HepG2 (cell line): ENCODE measurements around the gene TGFB2. TPM values are rescaled to one million over a fixed set of nuclear protein-coding genes. Genes with fewer than 3 reads are reported as not detected.

Experiments
- ATAC-seq: fragments of 200-7000 bp; cut with Tn5 transposase; 3 replicates; pipeline ENCODE4 v1.9.1; 2020; ENCODE audit warnings: mild to moderate bottlenecking, moderate library complexity
- BruUV-seq: library from RNA; stranded (reverse); fragments of 400-500 nt; replicated peaks from 2 replicates; lab custom pipeline; 2021; lab: Mats Ljungman, UMichigan
- CTCF ChIA-PET: fragments of 300-600 bp; formaldehyde crosslinking; extraction: SDS; loops from one replicate; lab custom pipeline; 2021; ENCODE audit warnings: low total read pairs, inconsistent platforms, low intra/inter-chr PET ratio; lab: Yijun Ruan, JAX
- POLR2A ChIA-PET: fragments of 350-600 bp; sonication (Branson Sonifier 250); formaldehyde crosslinking; loops from one replicate; lab custom pipeline; 2020; ENCODE audit warnings: antibody characterized with exemption, inconsistent platforms; lab: Yijun Ruan, JAX
- DNase-seq: peaks from one replicate; pipeline ENCODE4 v3.0.0-alpha.2; 2015; ENCODE audit warnings: low spot score
- FAIRE-seq: peaks from 3 replicates; lab custom pipeline; 2011; peaks lifted over from hg19 to GRCh38; lab: Jason Lieb, UNC
- H2AFZ ChIP-seq: one replicate; pipeline ENCODE4 v1.6.1; 2011; ENCODE audit warnings: low read length, inconsistent platforms
- H3K27ac ChIP-seq: fragments of 300-600 bp; 3 replicates; pipeline ENCODE4 v1.8.0; 2011; ENCODE audit warnings: mixed run types, mild to moderate bottlenecking, mixed read lengths, low read length, inconsistent platforms; ENCODE audit not compliant: insufficient read depth; ENCODE audit errors: extremely low read length
- H3K27me3 ChIP-seq, 2 experiments: fragments of 200-600 bp in 1 of 2; 2 replicates in 1 of 2; 3 replicates in 1 of 2; pipeline versions ENCODE4 v1.6.0 to v1.8.0; 2011; ENCODE audit warnings: low read length in 2 of 2, mild to moderate bottlenecking in 2 of 2, moderate library complexity in 2 of 2, inconsistent platforms in 1 of 2; ENCODE audit not compliant: insufficient read depth in 2 of 2, control insufficient read depth in 1 of 2
- H3K36me3 ChIP-seq, 2 experiments: fragments of 200-600 bp in 1 of 2; replicated peaks in 1 of 2; 2 replicates in 1 of 2; 3 replicates in 1 of 2; pipeline versions ENCODE4 v1.5.1 to v1.8.0; 2011; ENCODE audit warnings: low read length in 2 of 2, inconsistent platforms in 1 of 2; ENCODE audit not compliant: insufficient read depth in 2 of 2, control insufficient read depth in 1 of 2
- H3K4me1 ChIP-seq: 2 replicates; pipeline ENCODE4 v1.5.1; 2012; ENCODE audit warnings: low read length, inconsistent platforms; ENCODE audit not compliant: insufficient read depth
- H3K4me2 ChIP-seq: 2 replicates; pipeline ENCODE4 v1.6.0; 2011; ENCODE audit warnings: low read depth, low read length, inconsistent platforms
- H3K4me3 ChIP-seq, 3 experiments: fragments of 200-600 bp in 1 of 3; sonication (generic), shearing (Covaris generic) in 1 of 3; replicated peaks in 1 of 3; 2 replicates each; pipeline ENCODE4 v1.5.1; 2011 to 2016; ENCODE audit warnings: low read length in 3 of 3, inconsistent platforms in 2 of 3, low read depth in 2 of 3, mild to moderate bottlenecking in 2 of 3, control low read depth in 1 of 3, mixed read lengths in 1 of 3; ENCODE audit not compliant: insufficient read depth in 1 of 3
- H3K79me2 ChIP-seq: one replicate; pipeline ENCODE4 v1.6.1; 2011; ENCODE audit warnings: low read length, inconsistent platforms; ENCODE audit not compliant: insufficient read depth
- H3K9ac ChIP-seq: 2 replicates; pipeline ENCODE4 v1.6.0; 2011; ENCODE audit warnings: mild to moderate bottlenecking, low read depth, low read length, inconsistent platforms; ENCODE audit not compliant: insufficient read depth
- H3K9me3 ChIP-seq: 2 replicates; pipeline ENCODE4 v1.5.1; 2012; ENCODE audit warnings: mild to moderate bottlenecking, low read length
- H4K20me1 ChIP-seq: 2 replicates; pipeline ENCODE4 v1.6.0; 2011; ENCODE audit warnings: inconsistent platforms, mild to moderate bottlenecking, low read length, moderate library complexity; ENCODE audit not compliant: insufficient read depth
- BHLHE40 ChIP-seq: IDR thresholded peaks from 2 replicates; pipeline ENCODE4 v1.6.1; 2011; ENCODE audit warnings: low read length, improper control_type of control experiment
- CCAR2 ChIP-seq: fragments of 200-400 bp; formaldehyde crosslinking; optimal IDR thresholded peaks from 2 replicates; pipeline ENCODE3; 2018; ENCODE audit warnings: low read depth, mild to moderate bottlenecking, low read length, moderate library complexity
- CHD2 ChIP-seq: IDR thresholded peaks from 2 replicates; pipeline ENCODE4 v1.6.1; 2011; ENCODE audit warnings: low read depth, low read length, improper control_type of control experiment
- ELF4 ChIP-seq: sonication (generic); formaldehyde crosslinking; IDR thresholded peaks from 2 replicates; pipeline ENCODE4 v1.5.0; 2020; ENCODE audit warnings: missing genetic modification reagents, mild to moderate bottlenecking, moderate library complexity, borderline replicate concordance
- HMG20A ChIP-seq: IDR thresholded peaks from 2 replicates; pipeline ENCODE4 v1.6.1; 2016; ENCODE audit warnings: borderline replicate concordance
- SALL1 ChIP-seq: sonication (generic); formaldehyde crosslinking; IDR thresholded peaks from 2 replicates; pipeline ENCODE4 v1.8.0; 2022; ENCODE audit warnings: mild to moderate bottlenecking, missing genetic modification reagents
- SOX6 ChIP-seq, 2 experiments: fragments of 450-650 bp in 1 of 2; sonication (generic) in 1 of 2; formaldehyde crosslinking in 1 of 2; IDR thresholded peaks; 2 replicates each; pipeline versions ENCODE4 v1.4.0 to v1.6.1; 2017 to 2020; ENCODE audit warnings: antibody characterized with exemption in 1 of 2, mild to moderate bottlenecking in 1 of 2, missing genetic modification reagents in 1 of 2
- TFAP4 ChIP-seq: sonication (generic); IDR thresholded peaks from 2 replicates; pipeline ENCODE4 v1.6.1; 2016; ENCODE audit warnings: low read depth, borderline replicate concordance
- ZBTB21 ChIP-seq: sonication (generic); formaldehyde crosslinking; IDR thresholded peaks from 2 replicates; pipeline ENCODE4 v1.4.0; 2020; ENCODE audit warnings: missing genetic modification reagents
- ZBTB26 ChIP-seq: IDR thresholded peaks from 2 replicates; pipeline ENCODE4 v1.6.1; 2016; ENCODE audit warnings: missing compliant biosample characterization, missing genetic modification reagents, borderline replicate concordance
- ZBTB49 ChIP-seq: sonication (generic); formaldehyde crosslinking; IDR thresholded peaks from 2 replicates; pipeline ENCODE4 v1.4.0; 2020; ENCODE audit warnings: missing genetic modification reagents, borderline replicate concordance
- ZFP90 ChIP-seq: sonication (generic); formaldehyde crosslinking; IDR thresholded peaks from 2 replicates; pipeline ENCODE4 v1.8.0; 2022; ENCODE audit warnings: missing genetic modification reagents, mild to moderate bottlenecking, inconsistent platforms, borderline replicate concordance
- ZNF331 ChIP-seq: sonication (generic); formaldehyde crosslinking; IDR thresholded peaks from 2 replicates; pipeline ENCODE4 v1.4.0; 2020; ENCODE audit warnings: missing genetic modification reagents
- WGBS: methylation state at CpG from one replicate; pipeline ENCODE4 v1.1.6; 2017; ENCODE audit warnings: low lambda C conversion rate; 5-methylcytosine and 5-hydroxymethylcytosine counted together
- in situ Hi-C: cut with HindIII; loops from 2 replicates; pipeline ENCODE4 v1.10.0; 2017; ENCODE audit warnings: low pct_unique_long_range_greater_than_20kb; ENCODE audit not compliant: extremely low pct_ligation_motif_present
- intact Hi-C: fragments of 100-400 bp; cut with micrococcal nuclease; formaldehyde crosslinking; loops from one replicate; pipeline ENCODE4 v1.10.0; 2022; ENCODE audit not compliant: unreplicated experiment
- polyA plus RNA-seq, 8 experiments: library from polyadenylated mRNA; depleted of rRNA in 3 of 8; stranded (reverse) in 7 of 8; unstranded in 1 of 8; fragments of >200 nt; fragmentation: Illumina TruSeq in 4 of 8; extraction: Trizol in 4 of 8; gene quantifications; 2 replicates each; pipeline versions ENCODE4 v1.2.1 to v1.2.3, GENCODE V29; 2011 to 2016; ENCODE audit warnings: low read depth in 4 of 8, missing spikeins in 1 of 8, mixed read lengths in 1 of 8; ENCODE audit not compliant: insufficient read depth in 1 of 8
- total RNA-seq, 5 experiments: library from RNA; depleted of rRNA; stranded (reverse); fragments of >200 nt; fragmentation: Illumina TruSeq; extraction: Trizol; gene quantifications; 2 replicates each; pipeline ENCODE4 v1.2.3, GENCODE V29; 2016; ENCODE audit warnings: low read depth in 1 of 5
- TF ChIP-seq, protein P1 (sequence below): sonication (generic); formaldehyde crosslinking; IDR thresholded peaks from 2 replicates; pipeline ENCODE4 v1.4.0; 2020; ENCODE audit warnings: low read depth, mild to moderate bottlenecking, missing genetic modification reagents
- TF ChIP-seq, protein P2 (sequence below): sonication (generic); formaldehyde crosslinking; IDR thresholded peaks from 2 replicates; pipeline ENCODE4 v1.4.0; 2020; ENCODE audit warnings: missing genetic modification reagents, mild to moderate bottlenecking, borderline replicate concordance
- TF ChIP-seq, protein P3 (sequence below): sonication (generic); formaldehyde crosslinking; conservative IDR thresholded peaks from 2 replicates; pipeline ENCODE4 v1.8.0; 2022; ENCODE audit warnings: low read depth, missing genetic modification reagents

The TGFB2 gene
- total and polyA plus RNA-seq, 2 of the 13 experiments (the other 11 are each of a cell fraction or from before 2014, with no cell fraction given), result 0.07 TPM; not detected in 1

GRCh38 chr1:218461351-218461750 lies 116.2 kb downstream of the TGFB2 start (continued):
- TF ChIP-seq ELF4 (CRISPR knock-in tag) (no peak), SALL1 (no peak), SOX6 (IDR thresholded peaks at IDR 0.05) (no peak), SOX6 (CRISPR knock-in tag; IDR thresholded peaks at IDR 0.05) (no peak), CCAR2 (no peak), ZFP90 (CRISPR knock-in tag) (no peak), ZBTB21 (no peak)
- TF ChIP-seq, protein P1, sequence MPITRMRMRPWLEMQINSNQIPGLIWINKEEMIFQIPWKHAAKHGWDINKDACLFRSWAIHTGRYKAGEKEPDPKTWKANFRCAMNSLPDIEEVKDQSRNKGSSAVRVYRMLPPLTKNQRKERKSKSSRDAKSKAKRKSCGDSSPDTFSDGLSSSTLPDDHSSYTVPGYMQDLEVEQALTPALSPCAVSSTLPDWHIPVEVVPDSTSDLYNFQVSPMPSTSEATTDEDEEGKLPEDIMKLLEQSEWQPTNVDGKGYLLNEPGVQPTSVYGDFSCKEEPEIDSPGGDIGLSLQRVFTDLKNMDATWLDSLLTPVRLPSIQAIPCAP (CRISPR knock-in tag), result no peak

DNA sequence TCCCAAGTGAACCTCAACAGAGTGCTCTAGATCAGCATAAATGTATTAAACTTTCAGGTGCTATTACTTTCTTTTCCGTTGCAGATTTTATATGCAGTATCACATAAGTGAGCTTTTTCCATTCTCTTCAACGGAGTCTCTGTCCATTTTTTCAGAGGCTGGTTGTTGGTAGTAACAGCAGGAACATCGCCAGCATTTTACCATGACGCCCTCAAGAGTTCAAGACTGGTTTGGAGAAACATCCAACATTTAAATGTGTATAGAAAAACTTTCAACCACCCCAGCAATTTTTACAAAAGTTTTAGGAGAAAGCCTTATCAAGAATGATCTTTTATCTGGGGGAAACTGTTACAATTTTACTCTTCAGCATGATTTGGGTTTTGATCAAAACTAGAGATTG lies 117.0 kb downstream of the TGFB2 start:
- in situ Hi-C loops, result no loop called here
- ATAC-seq, result no peak
- FAIRE-seq, result no peak
- TF ChIP-seq ZBTB49 (CRISPR knock-in tag) (no peak), TFAP4 (no peak), HMG20A (no peak), CHD2 (no peak), ZNF331 (CRISPR knock-in tag) (no peak), ZBTB26 (CRISPR knock-in tag) (no peak), BHLHE40 (no peak)
- TF ChIP-seq, protein P2, sequence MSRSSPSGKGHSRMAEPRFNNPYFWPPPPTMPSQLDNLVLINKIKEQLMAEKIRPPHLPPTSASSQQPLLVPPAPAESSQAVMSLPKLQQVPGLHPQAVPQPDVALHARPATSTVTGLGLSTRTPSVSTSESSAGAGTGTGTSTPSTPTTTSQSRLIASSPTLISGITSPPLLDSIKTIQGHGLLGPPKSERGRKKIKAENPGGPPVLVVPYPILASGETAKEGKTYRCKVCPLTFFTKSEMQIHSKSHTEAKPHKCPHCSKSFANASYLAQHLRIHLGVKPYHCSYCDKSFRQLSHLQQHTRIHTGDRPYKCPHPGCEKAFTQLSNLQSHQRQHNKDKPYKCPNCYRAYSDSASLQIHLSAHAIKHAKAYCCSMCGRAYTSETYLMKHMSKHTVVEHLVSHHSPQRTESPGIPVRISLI (CRISPR knock-in tag), result no peak
- TF ChIP-seq, protein P3, sequence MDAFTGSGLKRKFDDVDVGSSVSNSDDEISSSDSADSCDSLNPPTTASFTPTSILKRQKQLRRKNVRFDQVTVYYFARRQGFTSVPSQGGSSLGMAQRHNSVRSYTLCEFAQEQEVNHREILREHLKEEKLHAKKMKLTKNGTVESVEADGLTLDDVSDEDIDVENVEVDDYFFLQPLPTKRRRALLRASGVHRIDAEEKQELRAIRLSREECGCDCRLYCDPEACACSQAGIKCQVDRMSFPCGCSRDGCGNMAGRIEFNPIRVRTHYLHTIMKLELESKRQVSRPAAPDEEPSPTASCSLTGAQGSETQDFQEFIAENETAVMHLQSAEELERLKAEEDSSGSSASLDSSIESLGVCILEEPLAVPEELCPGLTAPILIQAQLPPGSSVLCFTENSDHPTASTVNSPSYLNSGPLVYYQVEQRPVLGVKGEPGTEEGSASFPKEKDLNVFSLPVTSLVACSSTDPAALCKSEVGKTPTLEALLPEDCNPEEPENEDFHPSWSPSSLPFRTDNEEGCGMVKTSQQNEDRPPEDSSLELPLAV (CRISPR knock-in tag), result no peak

More for the DNA sequence above, 117.0 kb downstream of the TGFB2 start:
- intact Hi-C loops, result no loop called here
- 40% methylated on average over 4 of the region's 4 CpGs for WGBS
- Histone ChIP-seq H3K9me3 (no peaks in the 10 kb centered on the region), H4K20me1 (no peaks in the 10 kb centered on the region), H3K36me3 (no peaks in the 10 kb centered on the region), H3K27me3 (no peaks in the 10 kb centered on the region; a peak in 1 of 5 replicates), H3K79me2 (no peaks in the 10 kb centered on the region), H3K4me2 (no peak overlapping the region), H3K4me1 (no peaks in the 10 kb centered on the region), H3K27ac (no peak overlapping the region), H3K9ac (no peak overlapping the region), H2AFZ (no peak overlapping the region), H3K4me3 (no peak overlapping the region)
- DNase-seq, result no peak
- ChIA-PET POLR2A (no interaction called here), CTCF (no interaction called here)
- BruUV-seq, result no TSS peak
